Keratinocyte (primary cell): Measurements from ENCODE around the gene PFKP. TPM values are rescaled to one million over a fixed set of nuclear protein-coding genes. Genes with fewer than 3 reads are reported as not detected.

ENCODE experiments used
- DNase-seq: peaks from one replicate; pipeline ENCODE4 v3.0.0-alpha.2; 2011; ENCODE audit warnings: low read depth, missing footprints, low spot score
- FAIRE-seq: peaks from 2 replicates; lab custom pipeline; 2011; peaks lifted over from hg19 to GRCh38; lab: Jason Lieb, UNC
- H2AFZ ChIP-seq: 2 replicates; pipeline ENCODE4 v1.6.0; 2012; ENCODE audit warnings: low read length, control low read depth, inconsistent platforms; ENCODE audit not compliant: control insufficient read depth
- H3K27ac ChIP-seq: 2 replicates; pipeline ENCODE4 v1.5.1; 2011; ENCODE audit warnings: low read length; ENCODE audit not compliant: control insufficient read depth, insufficient read depth
- H3K27me3 ChIP-seq: 3 replicates; pipeline ENCODE4 v1.6.0; 2011; ENCODE audit warnings: low read length; ENCODE audit not compliant: control insufficient read depth, insufficient read depth; ENCODE audit errors: extremely low read depth
- H3K36me3 ChIP-seq, 2 experiments: 2 replicates in 1 of 2; 3 replicates in 1 of 2; pipeline ENCODE4 v1.5.1; 2011; ENCODE audit warnings: low read length in 2 of 2, mild to moderate bottlenecking in 1 of 2; ENCODE audit not compliant: control insufficient read depth in 2 of 2, insufficient read depth in 2 of 2; ENCODE audit errors: extremely low read depth in 1 of 2
- H3K4me1 ChIP-seq: 3 replicates; pipeline ENCODE4 v1.5.1; 2011; ENCODE audit warnings: low read length; ENCODE audit not compliant: control insufficient read depth, insufficient read depth; ENCODE audit errors: extremely low read depth
- H3K4me2 ChIP-seq: 3 replicates; pipeline ENCODE4 v1.6.0; 2011; ENCODE audit warnings: low read depth, low read length; ENCODE audit not compliant: control insufficient read depth, insufficient read depth; ENCODE audit errors: extremely low read depth
- H3K4me3 ChIP-seq, 3 experiments: fragments of 200-600 bp in 1 of 3; sonication (generic) in 1 of 3; 2 replicates in 2 of 3; 3 replicates in 1 of 3; pipeline ENCODE4 v1.5.1; 2011 to 2016; ENCODE audit warnings: low read length in 3 of 3, mild to moderate bottlenecking in 3 of 3, control low read depth in 2 of 3, inconsistent platforms in 1 of 3, low read depth in 1 of 3, mixed read lengths in 1 of 3, mixed run types in 1 of 3, moderate library complexity in 1 of 3; ENCODE audit not compliant: control insufficient read depth in 2 of 3, insufficient read depth in 2 of 3; ENCODE audit errors: extremely low read depth in 1 of 3
- H3K79me2 ChIP-seq: 2 replicates; pipeline ENCODE4 v1.6.0; 2012; ENCODE audit warnings: low read length; ENCODE audit not compliant: control insufficient read depth, insufficient read depth
- H3K9ac ChIP-seq: 3 replicates; pipeline ENCODE4 v1.6.0; 2011; ENCODE audit warnings: low read length; ENCODE audit not compliant: control insufficient read depth, insufficient read depth; ENCODE audit errors: extremely low read depth
- H3K9me1 ChIP-seq: 3 replicates; pipeline ENCODE4 v1.6.0; 2011; ENCODE audit warnings: low read length; ENCODE audit not compliant: control insufficient read depth, insufficient read depth; ENCODE audit errors: extremely low read depth
- H3K9me3 ChIP-seq: 2 replicates; pipeline ENCODE4 v1.5.1; 2012; ENCODE audit warnings: low read depth, low read length; ENCODE audit not compliant: control insufficient read depth
- H4K20me1 ChIP-seq: 3 replicates; pipeline ENCODE4 v1.6.0; 2011; ENCODE audit warnings: low read length; ENCODE audit not compliant: control insufficient read depth, insufficient read depth; ENCODE audit errors: extremely low read depth
- EZH2 ChIP-seq: IDR thresholded peaks from one replicate; pipeline ENCODE4 v1.6.1; 2012; ENCODE audit warnings: inconsistent platforms, mild to moderate bottlenecking, low read length, moderate library complexity
- dilution Hi-C: fragments of 300-500 bp; cut with MboI; formaldehyde crosslinking; loops from one replicate; pipeline ENCODE4 v1.7.0; 2020; ENCODE audit warnings: low sequenced_read_pairs; ENCODE audit not compliant: extremely low pct_ligation_motif_present
- polyA plus RNA-seq, 5 experiments: library from polyadenylated mRNA; depleted of rRNA in 3 of 5; stranded (reverse) in 3 of 5; stranded (forward) in 1 of 5; unstranded in 1 of 5; fragments of >200 nt; gene quantifications; 1 replicate in 1 of 5; 2 replicates in 3 of 5; 3 replicates in 1 of 5; pipeline versions ENCODE4 v1.2.1 to v1.2.3, GENCODE V29; 2011 to 2012; ENCODE audit warnings: missing spikeins in 2 of 5, low read depth in 1 of 5, low replicate concordance in 1 of 5
- TF ChIP-seq, protein P1 (sequence below), 3 experiments: IDR thresholded peaks in 1 of 3; conservative IDR thresholded peaks in 1 of 3; optimal IDR thresholded peaks in 1 of 3; 2 replicates in 2 of 3; 3 replicates in 1 of 3; pipeline versions ENCODE3 to v1.5.1; 2011; ENCODE audit warnings: low read length in 3 of 3, mild to moderate bottlenecking in 3 of 3, moderate library complexity in 2 of 3, control low read depth in 1 of 3, inconsistent platforms in 1 of 3; ENCODE audit not compliant: insufficient read depth in 2 of 3; ENCODE audit errors: extremely low read depth in 1 of 3

PFKP gene
- polyA plus RNA-seq, 1 donor (not counting 4 experiments of a cell fraction or from before 2014, with no cell fraction given) = 117 TPM

DNA sequence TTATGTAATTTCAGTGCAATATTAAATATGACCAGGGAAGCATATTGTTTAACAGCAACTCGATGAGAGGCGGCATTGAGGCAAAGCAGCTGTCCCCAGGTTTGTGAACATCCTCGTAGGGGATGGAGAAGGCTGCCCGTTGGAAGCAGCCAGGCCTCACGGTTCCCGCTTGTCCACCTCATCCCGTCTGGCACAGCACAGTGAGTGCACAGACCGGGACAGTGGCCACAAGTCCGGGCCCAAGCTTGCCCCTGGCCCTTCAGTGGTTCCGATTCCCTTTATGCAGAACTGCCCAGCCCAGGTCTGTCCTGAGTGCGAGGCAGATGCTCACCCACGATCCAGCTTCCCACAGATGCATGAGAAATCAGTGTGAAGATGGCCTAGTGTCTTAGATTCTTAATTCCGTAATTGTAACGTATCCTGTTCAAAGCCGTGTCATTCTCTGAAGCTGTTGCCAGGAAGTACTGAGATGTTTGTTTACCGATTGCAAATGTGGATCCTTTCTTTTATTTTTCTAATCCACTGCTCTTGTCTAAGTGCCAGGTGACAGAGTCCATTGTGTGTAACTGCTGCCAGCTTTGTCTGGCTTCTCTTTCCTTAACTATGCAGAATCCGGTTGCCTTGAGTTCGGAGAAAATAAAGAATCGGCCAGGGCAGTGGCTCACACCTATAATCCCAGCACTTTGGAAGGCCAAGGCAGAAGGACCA is 35.5 kb downstream of the PFKP start:
- H2AFZ ChIP-seq = no peak overlapping the region
- H3K27me3 ChIP-seq = no peaks in the 10 kb centered on the region
- no peak overlapping the region for H3K9ac ChIP-seq
- H3K9me3 ChIP-seq = no peaks in the 10 kb centered on the region
- no peak overlapping the region for H3K27ac ChIP-seq
- no peak for TF ChIP-seq EZH2
- H4K20me1 ChIP-seq = no peaks in the 10 kb centered on the region
- H3K79me2 ChIP-seq = peaks cover 36% of the 10 kb centered on the region
- FAIRE-seq (no peak), DNase-seq (no peak)
- no peak overlapping the region for H3K4me3 ChIP-seq
- no peak overlapping the region for H3K4me2 ChIP-seq
- H3K9me1 ChIP-seq = no peaks in the 10 kb centered on the region
- dilution Hi-C loops = no loop called here
- H3K36me3 ChIP-seq = peaks cover 27 to 40% of the 10 kb centered on the region in 2 experiments
- H3K4me1 ChIP-seq = peaks cover 14% of the 10 kb centered on the region

DNA sequence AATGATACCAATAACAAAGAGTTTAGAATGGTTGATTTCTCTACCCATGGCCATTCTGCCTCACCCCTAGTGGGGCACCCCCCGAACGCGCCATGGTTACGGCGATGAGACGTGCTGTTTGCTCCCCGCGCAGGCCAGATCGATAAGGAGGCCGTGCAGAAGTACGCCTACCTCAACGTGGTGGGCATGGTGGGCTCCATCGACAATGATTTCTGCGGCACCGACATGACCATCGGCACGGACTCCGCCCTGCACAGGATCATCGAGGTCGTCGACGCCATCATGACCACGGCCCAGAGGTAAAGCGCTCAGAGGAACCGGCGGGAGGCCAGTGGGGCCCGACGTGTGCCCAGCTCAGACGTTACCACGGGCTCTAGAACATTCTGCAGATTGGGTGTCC is 36.3 kb downstream of the PFKP start:
- no peak overlapping the region for H2AFZ ChIP-seq
- FAIRE-seq (no peak), DNase-seq (no peak)
- H3K9me1 ChIP-seq = no peaks in the 10 kb centered on the region
- no peak overlapping the region for H3K4me2 ChIP-seq
- peaks cover 31 to 43% of the 10 kb centered on the region in 2 experiments for H3K36me3 ChIP-seq
- H3K4me1 ChIP-seq = peaks cover 20% of the 10 kb centered on the region
- no peak overlapping the region for H3K4me3 ChIP-seq
- no peak for TF ChIP-seq EZH2
- TF ChIP-seq, protein P1, sequence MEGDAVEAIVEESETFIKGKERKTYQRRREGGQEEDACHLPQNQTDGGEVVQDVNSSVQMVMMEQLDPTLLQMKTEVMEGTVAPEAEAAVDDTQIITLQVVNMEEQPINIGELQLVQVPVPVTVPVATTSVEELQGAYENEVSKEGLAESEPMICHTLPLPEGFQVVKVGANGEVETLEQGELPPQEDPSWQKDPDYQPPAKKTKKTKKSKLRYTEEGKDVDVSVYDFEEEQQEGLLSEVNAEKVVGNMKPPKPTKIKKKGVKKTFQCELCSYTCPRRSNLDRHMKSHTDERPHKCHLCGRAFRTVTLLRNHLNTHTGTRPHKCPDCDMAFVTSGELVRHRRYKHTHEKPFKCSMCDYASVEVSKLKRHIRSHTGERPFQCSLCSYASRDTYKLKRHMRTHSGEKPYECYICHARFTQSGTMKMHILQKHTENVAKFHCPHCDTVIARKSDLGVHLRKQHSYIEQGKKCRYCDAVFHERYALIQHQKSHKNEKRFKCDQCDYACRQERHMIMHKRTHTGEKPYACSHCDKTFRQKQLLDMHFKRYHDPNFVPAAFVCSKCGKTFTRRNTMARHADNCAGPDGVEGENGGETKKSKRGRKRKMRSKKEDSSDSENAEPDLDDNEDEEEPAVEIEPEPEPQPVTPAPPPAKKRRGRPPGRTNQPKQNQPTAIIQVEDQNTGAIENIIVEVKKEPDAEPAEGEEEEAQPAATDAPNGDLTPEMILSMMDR (optimal IDR thresholded peaks at IDR 0.05 in 1 of 3, IDR thresholded peaks at IDR 0.05 in 1 of 3, conservative IDR thresholded peaks at IDR 0.05 in 1 of 3; ENCODE audit: extremely low read depth in 1 of 3, insufficient read depth in 2 of 3, low read length in 3 of 3) = no peak
- H3K27me3 ChIP-seq = no peaks in the 10 kb centered on the region
- H3K27ac ChIP-seq = no peak overlapping the region
- H3K9me3 ChIP-seq = no peaks in the 10 kb centered on the region
- H3K79me2 ChIP-seq = peaks cover 32% of the 10 kb centered on the region
- dilution Hi-C loops = no loop called here
- H4K20me1 ChIP-seq = no peaks in the 10 kb centered on the region
- H3K9ac ChIP-seq = no peak overlapping the region
